Measurements from ENCODE around the gene DMXL2.

Gene DMXL2

GRCh38 chr15:51625236-51625635, 2.7 kb upstream of the DMXL2 start:
- Histone ChIP-seq H3K36me3 (no peaks in the 10 kb centered on the region), H3K4me3 (no peak overlapping the region)
- TF ChIP-seq CTCF (IDR thresholded peaks at IDR 0.05) = no peak

GRCh38 chr15:51624022-51624421, 1.5 kb upstream of the DMXL2 start:
- H3K4me3 ChIP-seq = no peak overlapping the region
- no peaks in the 10 kb centered on the region for H3K27me3 ChIP-seq
- H3K36me3 ChIP-seq = no peaks in the 10 kb centered on the region
- no peak for TF ChIP-seq CTCF (IDR thresholded peaks at IDR 0.05)
- H3K9me3 ChIP-seq = no peaks in the 10 kb centered on the region
- no peak for DNase-seq
- peaks cover 0 to 9% (median 0%) of the 10 kb centered on the region in 4 donors for H3K4me1 ChIP-seq
- intact Hi-C loops (cut with DNase I; ENCODE audit: low total_unique reads) = no loop called here
- H3K27ac ChIP-seq = no peak overlapping the region

More at GRCh38 chr15:51625236-51625635, 2.7 kb upstream of the DMXL2 start:
- no peaks in the 10 kb centered on the region for H3K27me3 ChIP-seq
- H3K27ac ChIP-seq = no peak overlapping the region
- no peaks in the 10 kb centered on the region for H3K9me3 ChIP-seq
- intact Hi-C loops (cut with DNase I; ENCODE audit: low total_unique reads) = no loop called here
- H3K4me1 ChIP-seq = peaks cover 0 to 9% (median 0%) of the 10 kb centered on the region in 4 donors
- no peak for DNase-seq

GRCh38 chr15:51623386-51623938, 891 bp upstream of the DMXL2 start:
- Histone ChIP-seq H3K36me3 (no peaks in the 10 kb centered on the region), H3K27me3 (no peaks in the 10 kb centered on the region), H3K9me3 (no peaks in the 10 kb centered on the region), H3K4me3 (peak overlapping the region; percentile 68 to 79), H3K4me1 (peaks cover 0 to 9% (median 0%) of the 10 kb centered on the region in 4 donors), H3K27ac (peak overlapping the region in 1 of 2 donors; percentile 80)
- TF ChIP-seq CTCF (IDR thresholded peaks at IDR 0.05) = no peak
- no peak for DNase-seq
- intact Hi-C loops (cut with DNase I; ENCODE audit: low total_unique reads) = no loop called here

GRCh38 chr15:51621936-51622603, 501 bp downstream of the DMXL2 start:
- H3K4me3 ChIP-seq = peak overlapping the region; percentile 68 to 79
- H3K27me3 ChIP-seq = no peaks in the 10 kb centered on the region
- peak; percentile 35 to 70 for DNase-seq
- H3K9me3 ChIP-seq = no peaks in the 10 kb centered on the region
- H3K36me3 ChIP-seq = no peaks in the 10 kb centered on the region
- peak overlapping the region; percentile 52 to 80 for H3K27ac ChIP-seq
- intact Hi-C loops (cut with DNase I; ENCODE audit: low total_unique reads) = no loop called here
- TF ChIP-seq CTCF (IDR thresholded peaks at IDR 0.05) = no peak
- H3K4me1 ChIP-seq = peaks cover 0 to 9% (median 0%) of the 10 kb centered on the region in 4 donors

- intact Hi-C loops (cut with DNase I; ENCODE audit: low total_unique reads) = no loop called here
- Histone ChIP-seq H3K4me3 (peak overlapping the region; percentile 68 to 79), H3K9me3 (no peaks in the 10 kb centered on the region), H3K27ac (peak overlapping the region in 1 of 2 donors; percentile 80), H3K4me1 (peaks cover 0 to 9% (median 0%) of the 10 kb centered on the region in 4 donors), H3K36me3 (no peaks in the 10 kb centered on the region), H3K27me3 (no peaks in the 10 kb centered on the region)
- no peak for DNase-seq
- no peak for TF ChIP-seq CTCF (IDR thresholded peaks at IDR 0.05)
Measured at GRCh38 chr15:51621155-51621765, 1.3 kb downstream of the DMXL2 start.
